ENCODE measurements around the gene SMARCD2.

The SMARCD2 gene

DNA sequence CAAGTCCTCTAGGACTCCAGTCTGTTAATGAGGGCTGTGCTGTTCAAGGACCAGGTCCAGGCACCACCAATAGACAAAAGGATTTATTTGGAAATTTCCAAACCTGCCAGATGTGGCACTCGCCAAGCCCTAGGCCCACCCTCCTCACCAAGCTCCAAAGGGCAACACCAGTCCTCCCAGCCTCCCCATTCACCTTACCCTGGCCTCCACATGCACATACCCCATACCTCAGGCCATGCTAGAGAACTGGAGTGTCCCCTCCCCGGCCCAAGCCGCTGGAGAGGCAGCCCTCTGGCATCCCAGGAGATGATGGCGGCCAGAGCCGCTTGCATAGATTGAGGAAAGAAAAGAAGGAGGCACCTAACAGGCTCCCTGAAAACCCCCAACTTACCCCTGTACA lies 10.5 kb downstream of the SMARCD2 start:
- no peak for DNase-seq

DNA sequence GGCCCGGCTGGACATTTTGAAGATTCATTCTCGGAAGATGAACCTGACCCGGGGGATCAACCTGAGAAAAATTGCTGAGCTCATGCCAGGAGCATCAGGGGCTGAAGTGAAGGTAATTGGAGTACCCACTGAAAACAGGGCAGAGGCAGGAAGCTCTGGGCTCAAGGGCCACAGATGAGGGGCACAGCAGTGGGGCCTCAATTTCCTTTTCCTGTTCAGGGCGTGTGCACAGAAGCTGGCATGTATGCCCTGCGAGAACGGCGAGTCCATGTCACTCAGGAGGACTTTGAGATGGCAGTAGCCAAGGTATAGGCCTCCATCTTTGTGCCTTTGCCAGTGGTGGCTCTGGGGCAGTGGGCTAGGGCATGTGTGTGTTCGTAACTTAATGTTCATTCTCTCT lies 11.0 kb downstream of the SMARCD2 start:
- no peak for DNase-seq

DNA sequence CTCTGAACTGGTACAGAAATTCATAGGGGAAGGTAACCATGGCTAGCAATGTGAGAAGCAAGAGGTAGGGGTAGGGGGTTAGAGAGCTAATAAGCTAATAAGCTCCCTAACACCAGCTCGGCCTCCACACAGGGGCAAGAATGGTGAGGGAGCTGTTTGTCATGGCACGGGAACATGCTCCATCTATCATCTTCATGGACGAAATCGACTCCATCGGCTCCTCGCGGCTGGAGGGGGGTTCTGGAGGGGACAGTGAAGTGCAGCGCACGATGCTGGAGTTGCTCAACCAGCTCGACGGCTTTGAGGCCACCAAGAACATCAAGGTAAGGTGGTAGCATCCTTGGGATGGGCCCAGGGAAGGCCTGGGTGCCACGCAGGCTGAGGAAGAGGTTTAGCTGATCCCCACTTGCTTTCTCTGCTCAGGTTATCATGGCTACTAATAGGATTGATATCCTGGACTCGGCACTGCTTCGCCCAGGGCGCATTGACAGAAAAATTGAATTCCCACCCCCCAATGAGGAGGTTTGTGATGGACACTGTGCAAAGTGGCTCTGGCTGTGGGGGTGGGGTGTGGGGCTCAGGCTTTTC lies 11.5 kb downstream of the SMARCD2 start:
- DNase-seq, result no peak

GRCh38 chr17:63830278-63830677 lies 12.2 kb downstream of the SMARCD2 start:
- no peak for DNase-seq

- DNase-seq, result no peak
These were observed 13.5 kb downstream of the SMARCD2 start for GRCh38 chr17:63828936-63829335.

- DNase-seq, result no peak
These were observed 14.7 kb downstream of the SMARCD2 start for GRCh38 chr17:63827801-63828221.

GRCh38 chr17:63827002-63827800 lies 15.3 kb downstream of the SMARCD2 start, which contains the start of the genes FTSJ3 and PSMC5:
Gene FTSJ3, minus strand, starts transcription at chr17:63827663. Its CDS starts 761 bp downstream, at chr17:63826902.
Gene PSMC5, plus strand, starts transcription at chr17:63827431. Its CDS starts 60 bp downstream, at chr17:63827491.
- peak; percentile 94 to 97 for DNase-seq

GRCh38 chr17:63826468-63827001 lies 15.9 kb downstream of the SMARCD2 start:
- DNase-seq, result peak in 1 of 2 donors; percentile 18

DNA sequence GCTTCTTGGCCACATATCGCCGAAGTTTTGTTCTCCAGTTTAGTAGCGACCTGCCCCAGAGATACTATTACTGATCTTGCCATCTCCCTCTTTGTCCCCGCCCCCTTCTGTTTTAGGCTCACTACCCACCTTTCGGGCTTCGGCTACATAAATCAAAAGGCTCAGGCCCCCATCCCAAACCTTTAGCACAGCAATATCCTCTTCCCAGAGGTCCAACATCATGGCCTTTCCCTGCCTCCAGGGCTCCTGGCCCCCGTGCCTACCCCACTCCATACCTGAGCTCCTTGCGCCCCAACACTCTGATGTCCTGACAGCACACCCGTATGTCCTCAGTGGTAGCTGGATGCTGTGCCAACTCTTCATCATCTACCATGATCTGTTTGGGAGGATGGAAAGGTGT lies 18.1 kb downstream of the SMARCD2 start:
- no peak for DNase-seq

- DNase-seq, result no peak
These were observed 18.7 kb downstream of the SMARCD2 start for GRCh38 chr17:63823659-63824331.

DNA sequence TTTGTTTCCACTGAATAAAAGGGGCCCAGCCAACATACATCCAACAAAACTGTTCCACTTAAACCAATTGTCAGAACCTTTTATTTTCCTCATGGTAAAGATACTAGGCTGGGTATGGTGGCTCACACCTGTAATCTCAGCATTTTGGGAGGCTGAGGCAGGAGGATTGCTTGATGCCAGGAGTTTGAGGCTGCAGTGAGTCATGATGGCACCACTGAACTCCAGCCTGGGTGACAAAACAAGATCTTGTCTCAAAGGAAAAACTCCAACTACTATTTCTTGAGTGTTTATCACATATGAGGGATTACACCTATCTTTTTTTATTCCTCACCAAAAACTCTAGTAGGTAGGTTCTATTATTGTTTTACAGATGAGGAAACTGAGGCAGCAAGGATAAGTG lies 19.9 kb downstream of the SMARCD2 start:
- no peak for DNase-seq

GRCh38 chr17:63821804-63822203 lies 20.7 kb downstream of the SMARCD2 start:
- DNase-seq, result no peak

DNA sequence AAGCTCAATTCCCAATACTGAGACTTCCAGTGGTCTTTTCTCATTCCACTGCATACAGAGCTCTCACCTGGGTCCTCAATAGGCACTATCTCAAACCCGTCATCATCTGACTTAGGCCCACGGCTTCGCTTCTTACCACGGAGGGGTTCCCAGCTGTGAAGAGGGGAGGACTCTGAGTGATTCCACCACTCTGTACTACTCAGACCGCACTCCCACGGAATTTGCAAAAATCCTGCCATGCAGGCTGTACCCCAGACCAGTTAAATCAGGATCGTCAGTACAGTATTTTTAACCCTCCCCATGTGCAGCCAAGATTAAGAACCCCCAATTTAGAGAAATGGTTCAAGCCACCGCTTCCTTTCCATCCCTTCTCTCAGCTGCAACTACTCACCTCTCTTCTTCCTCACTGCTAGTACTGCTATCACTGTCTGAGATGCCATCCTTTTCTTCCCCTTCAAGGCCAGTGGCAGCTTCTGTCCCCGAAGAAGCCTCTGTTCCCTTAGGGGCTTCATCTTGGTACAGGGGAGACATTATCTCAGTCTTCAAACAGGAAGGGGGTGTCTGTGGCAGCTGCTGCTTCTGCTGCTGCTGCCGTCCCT lies 21.4 kb downstream of the SMARCD2 start:
- no peak for DNase-seq

DNA sequence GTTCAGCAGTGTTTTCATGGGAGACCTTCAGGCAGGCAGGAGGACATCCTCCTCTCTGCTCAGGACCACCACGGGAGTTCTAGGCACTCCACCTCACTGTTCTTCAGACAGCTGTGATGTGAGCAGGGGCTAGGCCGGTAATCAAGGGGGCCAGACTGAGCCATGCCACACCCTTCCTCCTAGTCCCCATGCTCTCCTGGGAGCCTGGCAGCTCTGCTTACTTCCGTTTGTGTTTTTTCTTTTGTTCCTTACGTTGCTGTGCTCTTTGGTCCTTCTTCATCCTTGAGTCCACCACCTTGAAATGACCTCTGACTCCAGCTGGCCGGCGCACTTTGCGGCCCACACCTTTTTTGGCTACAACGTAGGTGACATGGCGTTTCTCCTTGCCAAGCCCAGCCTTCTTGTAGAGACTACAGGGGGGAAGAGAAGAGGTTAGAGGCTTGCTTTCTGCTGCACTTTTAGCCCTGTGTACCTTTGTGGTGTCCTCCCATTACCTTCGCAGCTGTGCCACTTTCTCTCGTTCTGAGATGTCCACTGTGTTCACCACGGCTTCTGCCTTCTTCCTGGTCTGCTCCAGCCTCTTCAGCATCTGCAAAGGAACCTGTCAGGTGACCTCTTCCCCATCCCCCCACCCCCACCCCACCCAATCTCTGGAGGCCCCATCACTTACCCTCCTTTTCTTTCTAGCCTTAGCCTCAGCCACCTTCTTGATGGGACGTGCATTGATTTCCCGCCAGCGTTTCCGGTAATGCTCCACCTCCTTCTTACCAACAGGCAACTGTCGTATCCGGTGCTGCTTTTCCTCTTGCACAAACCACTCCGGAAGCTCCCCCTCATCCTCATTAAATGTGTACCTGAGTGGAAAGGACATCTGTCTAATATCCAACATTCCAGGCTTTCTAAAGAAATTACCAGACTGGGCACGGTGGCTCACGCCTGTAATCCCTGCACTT lies 22.6 kb downstream of the SMARCD2 start:
- no peak for DNase-seq

- DNase-seq, result no peak
These were observed 23.4 kb downstream of the SMARCD2 start for GRCh38 chr17:63819131-63819530.

DNA sequence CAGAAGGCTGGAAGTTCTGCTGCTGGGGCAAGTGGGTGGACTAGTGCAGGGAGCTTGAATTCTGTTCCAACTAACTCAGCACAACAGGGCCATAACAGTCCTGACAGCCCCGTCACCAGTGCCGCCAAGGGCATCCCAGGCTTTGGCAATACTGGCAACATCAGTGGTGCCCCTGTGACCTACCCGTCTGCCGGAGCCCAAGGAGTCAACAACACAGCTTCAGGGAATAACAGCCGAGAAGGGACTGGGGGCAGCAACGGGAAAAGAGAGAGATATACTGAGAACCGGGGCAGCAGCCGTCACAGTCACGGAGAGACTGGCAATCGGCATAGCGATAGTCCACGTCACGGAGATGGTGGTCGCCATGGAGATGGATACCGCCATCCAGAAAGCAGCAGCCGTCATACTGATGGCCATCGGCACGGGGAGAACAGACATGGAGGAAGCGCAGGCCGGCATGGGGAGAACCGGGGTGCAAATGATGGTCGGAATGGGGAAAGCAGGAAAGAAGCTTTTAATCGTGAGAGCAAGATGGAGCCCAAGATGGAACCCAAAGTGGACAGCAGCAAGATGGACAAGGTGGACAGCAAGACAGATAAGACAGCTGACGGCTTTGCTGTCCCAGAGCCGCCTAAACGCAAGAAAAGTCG lies 24.6 kb downstream of the SMARCD2 start:
- DNase-seq, result no peak

DNA sequence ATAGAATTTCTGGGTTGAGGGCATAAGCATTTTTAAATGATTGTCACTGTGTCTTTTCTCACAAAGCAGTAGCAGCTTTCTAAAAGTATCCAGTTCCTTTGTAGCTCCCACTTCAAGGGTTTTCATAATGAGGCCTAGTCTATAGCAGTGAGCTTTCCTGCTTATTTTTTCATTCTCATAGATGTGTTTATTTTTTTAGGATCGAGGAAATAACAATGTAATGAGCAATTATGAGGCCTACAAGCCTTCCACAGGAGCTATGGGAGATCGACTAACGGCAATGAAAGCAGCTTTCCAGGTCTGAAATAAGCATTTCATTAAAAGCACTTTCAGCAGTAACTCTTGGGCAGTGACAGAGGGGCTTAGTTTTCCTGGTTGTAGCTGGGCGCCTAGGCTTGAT lies 25.8 kb downstream of the SMARCD2 start:
- DNase-seq, result no peak

DNA sequence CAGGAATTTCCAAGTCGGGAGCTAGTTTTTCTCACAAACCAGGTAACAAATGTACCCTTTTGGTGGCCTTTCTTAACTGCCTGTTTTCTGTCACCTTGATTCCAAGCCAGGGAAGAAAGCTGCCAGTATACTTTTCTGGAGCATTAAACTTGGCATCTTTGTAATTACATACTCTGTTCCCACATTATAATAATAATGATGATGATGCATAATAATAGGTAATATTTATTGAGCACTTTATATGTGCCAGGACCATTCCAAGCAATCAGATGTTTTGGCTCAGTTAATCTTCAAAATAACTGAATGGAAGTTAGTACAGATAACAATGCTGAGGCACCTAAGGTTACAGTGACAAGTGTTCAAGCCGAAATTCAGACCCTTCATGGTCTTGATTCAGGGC lies 26.4 kb downstream of the SMARCD2 start:
- DNase-seq, result no peak

- no peak for DNase-seq
These were observed 32.5 kb downstream of the SMARCD2 start for GRCh38 chr17:63809970-63810369.

DNA sequence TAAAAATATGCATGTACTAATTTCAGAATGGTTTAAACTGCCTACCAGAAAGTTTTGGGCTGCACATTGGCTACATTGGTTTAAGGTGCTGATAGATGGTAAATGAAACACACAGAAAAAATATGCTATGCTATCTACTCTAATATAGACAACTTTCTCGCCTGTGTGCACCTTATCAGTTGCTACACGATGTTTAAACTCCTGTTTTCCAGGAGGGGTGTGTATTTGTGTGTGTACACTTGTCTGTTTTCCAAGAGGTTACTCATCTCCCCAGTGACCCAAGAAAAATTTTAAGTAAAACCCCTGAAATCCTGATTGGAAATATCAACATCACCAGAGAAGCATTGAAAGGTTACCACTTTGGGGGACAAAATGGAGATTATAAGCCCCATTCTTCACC lies 36.9 kb downstream of the SMARCD2 start:
- no peak for DNase-seq

DNA sequence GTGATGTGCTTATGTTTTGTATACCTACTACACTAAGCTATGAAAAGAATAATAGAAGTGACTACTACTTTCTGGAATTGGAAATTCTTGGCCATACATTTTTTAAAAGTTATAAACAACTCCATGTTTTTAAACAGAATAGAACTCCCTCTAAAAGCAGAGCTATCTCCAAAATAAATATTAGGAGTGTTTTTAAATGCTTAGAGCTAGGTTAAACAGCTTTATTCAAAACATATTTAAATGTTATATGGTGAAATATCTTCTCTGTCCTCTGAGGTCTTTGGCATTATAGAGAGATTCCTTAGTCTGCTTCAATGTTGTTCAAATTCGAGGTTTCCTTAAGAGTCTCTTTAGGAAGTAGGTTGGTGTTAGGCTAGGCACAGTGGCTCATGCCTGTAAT lies 38.2 kb downstream of the SMARCD2 start:
- DNase-seq, result no peak

Measured in inflammatory macrophage (primary cell).